Upper lobe of left lung (tissue), 6 donors: Measurements from ENCODE around the gene KCTD4. TPM values are rescaled to one million over a fixed set of nuclear protein-coding genes. Genes with fewer than 3 reads are reported as not detected.

Experiments
- ATAC-seq, 2 donors: fragments of 200-7000 bp; cut with Tn5 transposase; one replicate each; pipeline ENCODE4 v1.9.1; 2022; ENCODE audit warnings: mild to moderate bottlenecking in 2 of 2, moderate library complexity in 2 of 2; ENCODE audit not compliant: low FRiP score in 2 of 2
- DNase-seq, 2 donors: peaks; one replicate each; pipeline ENCODE4 v3.0.0-alpha.2; 2019 to 2020
- H3K27ac ChIP-seq, 4 donors: fragments of 200-600 bp; sonication (generic); one replicate each; pipeline ENCODE4 v1.5.1; 2016 to 2019
- H3K27me3 ChIP-seq, 4 donors: fragments of 200-600 bp; sonication (generic); one replicate each; pipeline ENCODE4 v1.5.1; 2017 to 2019
- H3K36me3 ChIP-seq, 4 donors: fragments of 200-600 bp; sonication (generic); one replicate each; pipeline ENCODE4 v1.5.1; 2016 to 2019
- H3K4me1 ChIP-seq, 4 donors: fragments of 200-600 bp; sonication (generic); one replicate each; pipeline ENCODE4 v1.5.1; 2018 to 2019
- H3K4me3 ChIP-seq, 4 donors: fragments of 200-600 bp; sonication (generic); one replicate each; pipeline ENCODE4 v1.5.1; 2017 to 2019; ENCODE audit warnings: mild to moderate bottlenecking in 2 of 4, moderate library complexity in 1 of 4
- H3K9me3 ChIP-seq, 4 donors: fragments of 200-600 bp; sonication (generic); one replicate each; pipeline ENCODE4 v1.5.1; 2018 to 2019
- CTCF ChIP-seq, 6 experiments: fragments of 450-650 bp in 4 of 6; fragments of 200-600 bp in 2 of 6; sonication (generic) in 2 of 6; IDR thresholded peaks; one replicate each; pipeline ENCODE4 v1.5.1; 2016 to 2019; ENCODE audit warnings: antibody characterized with exemption in 6 of 6
- EP300 ChIP-seq, 4 donors: sonication (generic); formaldehyde crosslinking; IDR thresholded peaks; one replicate each; pipeline ENCODE4 v1.5.1; 2017; ENCODE audit warnings: antibody characterized with exemption in 4 of 4, control low read depth in 2 of 4
- POLR2A ChIP-seq, 4 donors: fragments of 450-650 bp; IDR thresholded peaks; one replicate each; pipeline ENCODE4 v1.5.1; 2016 to 2017; ENCODE audit warnings: antibody characterized with exemption in 4 of 4, mild to moderate bottlenecking in 2 of 4
- POLR2AphosphoS5 ChIP-seq, 2 donors: sonication (generic); formaldehyde crosslinking; IDR thresholded peaks; one replicate each; pipeline ENCODE4 v1.5.1; 2017; ENCODE audit warnings: antibody characterized with exemption in 2 of 2
- WGBS, 2 donors: methylation state at CpG; one replicate each; pipeline ENCODE4 v1.1.5; 2017 to 2018; 5-methylcytosine and 5-hydroxymethylcytosine counted together
- total RNA-seq, 6 donors: library from RNA; depleted of rRNA in 4 of 6; stranded (reverse); fragments of >200 nt in 4 of 6; gene quantifications; one replicate each; pipeline versions ENCODE4 v1.1.0 to v1.2.1, GENCODE V29; 2016 to 2021
- donor health status: DM: no; HTN: no; CAD: no; lungs with moderate emphysema.
- donor health status: DM: no; HTN: yes; CAD: no; lungs with severe emphysema.

The KCTD4 gene
- total RNA-seq, 6 donors from 2014 or later, result not detected

GRCh38 chr13:45162194-45162593, 38.7 kb downstream of the KCTD4 start:
- H3K27me3 ChIP-seq, result no peaks in the 10 kb centered on the region
- no peaks in the 10 kb centered on the region for H3K9me3 ChIP-seq
- 91 to 100% methylated on average over 1 of the region's 1 CpG for WGBS, 2 donors
- TF ChIP-seq POLR2A (IDR thresholded peaks at IDR 0.05) (no peak), CTCF (IDR thresholded peaks at IDR 0.05) (no peak)
- no peak overlapping the region for H3K27ac ChIP-seq
- ATAC-seq, result no peak
- DNase-seq, result no peak
- no peaks in the 10 kb centered on the region for H3K4me1 ChIP-seq
- peaks cover 0 to 16% (median 2%) of the 10 kb centered on the region in 4 donors for H3K36me3 ChIP-seq
- H3K4me3 ChIP-seq, result no peak overlapping the region

GRCh38 chr13:45156565-45157361, 44.1 kb downstream of the KCTD4 start:
- TF ChIP-seq POLR2AphosphoS5 (IDR thresholded peaks at IDR 0.05), result no peak
- ATAC-seq (no peak), DNase-seq (no peak)
- H3K9me3 ChIP-seq, result no peaks in the 10 kb centered on the region
- no peaks in the 10 kb centered on the region for H3K4me1 ChIP-seq
- peaks cover 0 to 21% (median 1%) of the 10 kb centered on the region in 4 donors for H3K36me3 ChIP-seq
- WGBS, 2 donors, result 94% methylated on average over 7 of the region's 7 CpGs
- H3K27me3 ChIP-seq, result no peaks in the 10 kb centered on the region
- no peak overlapping the region for H3K4me3 ChIP-seq
- no peak overlapping the region for H3K27ac ChIP-seq

- no peak overlapping the region for H3K27ac ChIP-seq
- no peak overlapping the region for H3K4me3 ChIP-seq
- H3K4me1 ChIP-seq, result no peaks in the 10 kb centered on the region
- WGBS, 2 donors, result 71 to 72% methylated on average over 1 of the region's 1 CpG
- DNase-seq (no peak), ATAC-seq (no peak)
- TF ChIP-seq POLR2A (IDR thresholded peaks at IDR 0.05) (no peak), POLR2AphosphoS5 (IDR thresholded peaks at IDR 0.05) (no peak), EP300 (IDR thresholded peaks at IDR 0.05) (no peak), CTCF (IDR thresholded peaks at IDR 0.05) (no peak)
- H3K27me3 ChIP-seq, result no peaks in the 10 kb centered on the region
- H3K36me3 ChIP-seq, result peaks cover 0 to 7% (median 1%) of the 10 kb centered on the region in 4 donors
- H3K9me3 ChIP-seq, result no peaks in the 10 kb centered on the region
Measured at GRCh38 chr13:45149964-45150363, 50.9 kb downstream of the KCTD4 start.

DNA sequence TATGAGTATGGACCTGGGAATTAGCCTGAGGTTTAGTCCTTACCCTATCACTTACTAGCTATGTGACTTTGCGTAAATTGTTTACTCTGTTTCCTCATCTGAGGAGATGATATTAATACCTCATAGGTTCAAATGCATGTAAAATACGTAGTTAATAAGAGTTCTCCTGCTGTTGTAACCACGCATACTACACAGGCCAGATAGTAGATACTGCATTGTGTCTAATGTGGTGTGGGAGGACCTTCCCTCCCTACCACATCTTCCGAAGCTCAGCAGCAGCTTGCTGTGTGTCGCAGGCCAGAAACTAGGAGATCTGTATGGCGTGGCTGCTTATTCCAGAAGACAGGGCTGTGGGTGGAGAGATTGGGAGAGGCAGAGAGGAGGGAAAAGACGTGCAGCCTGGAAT, 57.5 kb downstream of the KCTD4 start:
- TF ChIP-seq CTCF (IDR thresholded peaks at IDR 0.05) (no peak), POLR2A (IDR thresholded peaks at IDR 0.05) (no peak), POLR2AphosphoS5 (IDR thresholded peaks at IDR 0.05) (no peak), EP300 (IDR thresholded peaks at IDR 0.05) (no peak)
- Histone ChIP-seq H3K4me1 (no peaks in the 10 kb centered on the region), H3K9me3 (no peaks in the 10 kb centered on the region), H3K36me3 (peaks cover 0 to 11% (median 1%) of the 10 kb centered on the region in 4 donors), H3K27me3 (no peaks in the 10 kb centered on the region), H3K4me3 (no peak overlapping the region), H3K27ac (no peak overlapping the region)
- 83 to 90% methylated on average over 7 of the region's 7 CpGs for WGBS, 2 donors
- DNase-seq, result no peak
- ATAC-seq, result no peak

Other genes with a start within 250 kb of the KCTD4 start
- gene NUFIP1, start 211.6 kb downstream of the KCTD4 start, total RNA-seq, result 1 to 10 TPM in 5 of 6 donors, under 1 TPM in 1; 0.78 to 4.1 (median 3.5) TPM
- 10 to 100 TPM; 16.7 to 46.1 (median 22.2) TPM for gene GPALPP1, start 211.5 kb downstream of the KCTD4 start, total RNA-seq
- 10 to 100 TPM; 10.2 to 29.3 (median 18.2) TPM for gene GTF2F2, start 80.5 kb downstream of the KCTD4 start, total RNA-seq
- gene TPT1, start 140.1 kb upstream of the KCTD4 start, total RNA-seq, result 1,000 to 10,000 TPM; 1,931 to 4,546 (median 2,844) TPM
- gene SLC25A30, start 217.3 kb upstream of the KCTD4 start, total RNA-seq, result 10 to 100 TPM in 4 of 6 donors, 1 to 10 TPM in 2; 3.8 to 25.1 (median 16.8) TPM